ENCODE results near the gene ATR. TPM values are rescaled to one million over a fixed set of nuclear protein-coding genes. Genes with fewer than 3 reads are reported as not detected.

ATR gene
- 10 to 100 TPM; 29.0 to 29.5 TPM for total RNA-seq
- 28.7 TPM for polyA plus RNA-seq (2013, experiment 1 of 2)
- 34.6 TPM for polyA plus RNA-seq (2013, experiment 2 of 2)
- total RNA-seq: 80.3 to 231 (median 143) reads per million in 172 experiments

- ATAC-seq (ENCODE audit: poor library complexity): peak; percentile 93
- peaks cover 15% of the 10 kb centered on the region for H3K4me1 ChIP-seq (ENCODE audit: insufficient read depth, low read length)
- H3K4me1 Mint-ChIP-seq (ENCODE audit: low read depth): peaks cover 64% of the 10 kb centered on the region
- H3K27ac ChIP-seq (ENCODE audit: low read depth in 1 of 2, low read length in 2 of 2): peak within 1 kb of the TSS; percentile 90 to 93
- H3K4me3 Mint-ChIP-seq: peak within 1 kb of the TSS; percentile 99
- H3K9me3 ChIP-seq (ENCODE audit: control insufficient read depth in 1 of 2, insufficient read depth in 1 of 2, low read length in 2 of 2): no peaks in the 10 kb centered on the region
- TF ChIP-seq, protein P1, sequence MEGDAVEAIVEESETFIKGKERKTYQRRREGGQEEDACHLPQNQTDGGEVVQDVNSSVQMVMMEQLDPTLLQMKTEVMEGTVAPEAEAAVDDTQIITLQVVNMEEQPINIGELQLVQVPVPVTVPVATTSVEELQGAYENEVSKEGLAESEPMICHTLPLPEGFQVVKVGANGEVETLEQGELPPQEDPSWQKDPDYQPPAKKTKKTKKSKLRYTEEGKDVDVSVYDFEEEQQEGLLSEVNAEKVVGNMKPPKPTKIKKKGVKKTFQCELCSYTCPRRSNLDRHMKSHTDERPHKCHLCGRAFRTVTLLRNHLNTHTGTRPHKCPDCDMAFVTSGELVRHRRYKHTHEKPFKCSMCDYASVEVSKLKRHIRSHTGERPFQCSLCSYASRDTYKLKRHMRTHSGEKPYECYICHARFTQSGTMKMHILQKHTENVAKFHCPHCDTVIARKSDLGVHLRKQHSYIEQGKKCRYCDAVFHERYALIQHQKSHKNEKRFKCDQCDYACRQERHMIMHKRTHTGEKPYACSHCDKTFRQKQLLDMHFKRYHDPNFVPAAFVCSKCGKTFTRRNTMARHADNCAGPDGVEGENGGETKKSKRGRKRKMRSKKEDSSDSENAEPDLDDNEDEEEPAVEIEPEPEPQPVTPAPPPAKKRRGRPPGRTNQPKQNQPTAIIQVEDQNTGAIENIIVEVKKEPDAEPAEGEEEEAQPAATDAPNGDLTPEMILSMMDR (IDR thresholded peaks at IDR 0.05): no peak
- H3K27me3 Mint-ChIP-seq: peaks cover 6% of the 10 kb centered on the region
- peak within 1 kb of the TSS; percentile 95 for H3K4me3 ChIP-seq (ENCODE audit: low read length)
- H3K36me3 Mint-ChIP-seq (ENCODE audit: low read depth): peaks cover 24% of the 10 kb centered on the region
- no peaks in the 10 kb centered on the region for H3K27me3 ChIP-seq (ENCODE audit: control insufficient read depth in 1 of 2, insufficient read depth in 2 of 2, low read length in 2 of 2)
- peak within 1 kb of the TSS; percentile 97 for H3K27ac Mint-ChIP-seq
- peaks cover 2% of the 10 kb centered on the region for H3K36me3 ChIP-seq (ENCODE audit: insufficient read depth, low read length)
- intact Hi-C loops (cut with DNase I, micrococcal nuclease): loop anchor here (1.0 to 5.0 kb wide), 5 partner anchors 18 to 424 kb away; partner anchors contain the start of genes TRPC1 (in 2 of the 2), PLS1 (in 1 of the 2), U2SURP (in 1 of the 2) and XRN1 (in 1 of the 2)
- H3K9me3 Mint-ChIP-seq: no peaks in the 10 kb centered on the region
- ChIA-PET POLR2A (interaction anchor here (0.6 to 3.7 kb wide), 19 partner anchors 8 to 1394 kb away, joined by 3 to 73 read pairs (median 4); partner anchors contain the start of genes DIPK2A, PLS1, PXYLP1 and RASA2), CTCF (interaction anchor here (0.9 to 1.2 kb wide), 3 partner anchors 9 to 434 kb away, joined by 3 read pairs; no protein-coding TSS in a partner anchor)
- DNase-seq: peak; percentile 91 to 98 (median 96)
These were observed at the start of gene ATR for GRCh38 chr3:142578329-142579223. Gene ATR, minus strand, starts transcription at chr3:142578733. Its CDS starts 29 bp downstream, at chr3:142578704.

GRCh38 chr3:142626971-142627370 lies 48.4 kb upstream of the ATR start:
- ChIA-PET CTCF (no interaction called here), POLR2A (no interaction called here)
- H3K9me3 ChIP-seq (ENCODE audit: control insufficient read depth in 1 of 2, insufficient read depth in 1 of 2, low read length in 2 of 2): no peaks in the 10 kb centered on the region
- H3K27ac Mint-ChIP-seq: no peak overlapping the region
- H3K36me3 ChIP-seq (ENCODE audit: insufficient read depth, low read length): no peaks in the 10 kb centered on the region
- H3K4me1 ChIP-seq (ENCODE audit: insufficient read depth, low read length): no peaks in the 10 kb centered on the region
- no peaks in the 10 kb centered on the region for H3K4me1 Mint-ChIP-seq (ENCODE audit: low read depth)
- H3K9me3 Mint-ChIP-seq: no peaks in the 10 kb centered on the region
- no peaks in the 10 kb centered on the region for H3K36me3 Mint-ChIP-seq (ENCODE audit: low read depth)
- TF ChIP-seq, protein P1 (IDR thresholded peaks at IDR 0.05): no peak
- no peak overlapping the region for H3K4me3 Mint-ChIP-seq
- ATAC-seq (ENCODE audit: poor library complexity): no peak
- intact Hi-C loops (cut with DNase I, micrococcal nuclease): no loop called here
- H3K27ac ChIP-seq (ENCODE audit: low read depth in 1 of 2, low read length in 2 of 2): no peak overlapping the region
- no peak overlapping the region for H3K4me3 ChIP-seq (ENCODE audit: low read length)
- no peak for DNase-seq
- H3K27me3 Mint-ChIP-seq: no peaks in the 10 kb centered on the region
- no peaks in the 10 kb centered on the region for H3K27me3 ChIP-seq (ENCODE audit: control insufficient read depth in 1 of 2, insufficient read depth in 2 of 2, low read length in 2 of 2)

- no peaks in the 10 kb centered on the region for H3K27me3 Mint-ChIP-seq
- ATAC-seq (ENCODE audit: poor library complexity): no peak
- H3K36me3 ChIP-seq (ENCODE audit: insufficient read depth, low read length): no peaks in the 10 kb centered on the region
- no peaks in the 10 kb centered on the region for H3K27me3 ChIP-seq (ENCODE audit: control insufficient read depth in 1 of 2, insufficient read depth in 2 of 2, low read length in 2 of 2)
- H3K9me3 Mint-ChIP-seq: no peaks in the 10 kb centered on the region
- H3K9me3 ChIP-seq (ENCODE audit: control insufficient read depth in 1 of 2, insufficient read depth in 1 of 2, low read length in 2 of 2): no peaks in the 10 kb centered on the region
- no peaks in the 10 kb centered on the region for H3K4me1 ChIP-seq (ENCODE audit: insufficient read depth, low read length)
- no peak overlapping the region for H3K27ac ChIP-seq (ENCODE audit: low read depth in 1 of 2, low read length in 2 of 2)
- intact Hi-C loops (cut with DNase I, micrococcal nuclease): no loop called here
- no peaks in the 10 kb centered on the region for H3K4me1 Mint-ChIP-seq (ENCODE audit: low read depth)
- no peak for DNase-seq
- no peak overlapping the region for H3K27ac Mint-ChIP-seq
- no peak overlapping the region for H3K4me3 ChIP-seq (ENCODE audit: low read length)
- POLR2A ChIA-PET: no interaction called here
- H3K36me3 Mint-ChIP-seq (ENCODE audit: low read depth): no peaks in the 10 kb centered on the region
- CTCF ChIA-PET: interaction anchor here (0.8 kb wide), 1 partner anchor 14 kb away, joined by 3 read pairs; no protein-coding TSS in a partner anchor
- TF ChIP-seq, protein P1 (IDR thresholded peaks at IDR 0.05): no peak
- no peak overlapping the region for H3K4me3 Mint-ChIP-seq
These were observed 46.6 kb upstream of the ATR start for GRCh38 chr3:142625153-142625440.
